HG03103 (cell line): Measurements from ENCODE around the gene NALF2.

Experiments
- ATAC-seq: cut with Tn5 transposase; IDR thresholded peaks from one replicate; pipeline ENCODE4 v1.9.1; 2021; ENCODE audit warnings: low read depth; ENCODE audit not compliant: unreplicated experiment

The NALF2 gene

GRCh38 chrX:69524781-69525363 lies 20.7 kb downstream of the NALF2 start:
- no peak for ATAC-seq

- ATAC-seq, result no peak
Observed at GRCh38 chrX:69530306-69530705, 26.2 kb downstream of the NALF2 start.

GRCh38 chrX:69531031-69531755 lies 27.1 kb downstream of the NALF2 start:
- no peak for ATAC-seq

- ATAC-seq, result no peak
Observed at GRCh38 chrX:69535661-69536060, 31.5 kb downstream of the NALF2 start.

GRCh38 chrX:69538321-69538876 lies 34.3 kb downstream of the NALF2 start:
- ATAC-seq, result peak; percentile 93

- ATAC-seq, result no peak
Observed at GRCh38 chrX:69539437-69539836, 35.3 kb downstream of the NALF2 start.

GRCh38 chrX:69541956-69542355 lies 37.8 kb downstream of the NALF2 start:
- ATAC-seq, result no peak

GRCh38 chrX:69543572-69543971 lies 39.4 kb downstream of the NALF2 start:
- no peak for ATAC-seq

- ATAC-seq, result no peak
Observed at GRCh38 chrX:69546417-69546816, 42.3 kb downstream of the NALF2 start.

- ATAC-seq, result no peak
Observed at GRCh38 chrX:69546978-69547377, 42.9 kb downstream of the NALF2 start.

GRCh38 chrX:69551421-69552009 lies 47.4 kb downstream of the NALF2 start:
- no peak for ATAC-seq

- no peak for ATAC-seq
Observed at GRCh38 chrX:69552512-69552911, 48.4 kb downstream of the NALF2 start.
